NCI-H146 treated with DMSO at 0.1 percent for 48 hours (cell line): Measurements from ENCODE around the gene KCNJ1.
A peak's percentile ranks its signal among the peaks of the same experiment; 100 is the strongest.

ENCODE experiments used
- DNase-seq: peaks from one replicate; lab custom pipeline; 2025; ENCODE audit not compliant: unreplicated experiment; lab: John Stamatoyannopoulos, UW

Gene KCNJ1

DNA sequence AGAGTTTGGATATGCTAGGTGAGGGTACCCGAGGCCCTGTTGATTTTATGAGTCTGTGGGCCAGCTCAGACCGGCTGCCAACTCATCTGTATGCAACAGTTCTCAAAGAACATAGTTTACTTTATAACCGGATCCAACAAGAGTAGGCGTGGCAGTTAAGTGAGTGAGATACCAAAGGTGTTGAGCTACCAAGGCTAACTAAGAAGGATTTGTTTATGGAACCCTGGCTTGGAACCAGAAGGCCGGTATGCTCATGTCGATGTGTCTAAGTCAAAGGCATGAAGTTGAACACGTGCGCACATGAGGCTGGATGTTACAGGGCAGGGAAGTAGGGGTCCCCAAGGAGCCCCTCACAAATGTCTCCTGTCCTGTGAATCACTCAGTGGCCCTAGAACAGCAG is at the start of gene KCNJ1:
Gene KCNJ1, minus strand, starts transcription at position 20 of the 400 bp plus-strand sequence. CDS start 27,053 bp downstream, outside the sequence.
- DNase-seq: no peak

DNA sequence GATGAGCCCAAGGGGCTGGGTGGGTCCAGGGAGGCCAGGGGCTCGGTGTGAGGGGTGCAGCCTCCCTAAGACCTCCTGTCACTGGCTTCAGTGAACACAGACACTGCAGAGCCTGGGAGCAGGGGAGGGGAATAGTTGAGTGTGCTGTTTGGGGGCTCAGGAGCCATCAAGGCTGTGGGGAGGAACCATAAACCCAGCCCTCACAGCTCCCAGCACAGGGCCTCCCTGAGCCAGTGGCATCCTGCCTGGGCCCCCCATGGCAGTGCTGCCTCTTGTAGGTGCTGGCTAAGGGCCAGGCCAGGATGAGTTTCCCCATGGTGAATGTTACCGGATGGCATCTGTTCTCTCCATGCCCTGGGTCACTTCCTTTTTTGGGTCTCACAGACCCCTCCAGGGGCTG is 49.6 kb upstream of the KCNJ1 start:
- DNase-seq: no peak

DNA sequence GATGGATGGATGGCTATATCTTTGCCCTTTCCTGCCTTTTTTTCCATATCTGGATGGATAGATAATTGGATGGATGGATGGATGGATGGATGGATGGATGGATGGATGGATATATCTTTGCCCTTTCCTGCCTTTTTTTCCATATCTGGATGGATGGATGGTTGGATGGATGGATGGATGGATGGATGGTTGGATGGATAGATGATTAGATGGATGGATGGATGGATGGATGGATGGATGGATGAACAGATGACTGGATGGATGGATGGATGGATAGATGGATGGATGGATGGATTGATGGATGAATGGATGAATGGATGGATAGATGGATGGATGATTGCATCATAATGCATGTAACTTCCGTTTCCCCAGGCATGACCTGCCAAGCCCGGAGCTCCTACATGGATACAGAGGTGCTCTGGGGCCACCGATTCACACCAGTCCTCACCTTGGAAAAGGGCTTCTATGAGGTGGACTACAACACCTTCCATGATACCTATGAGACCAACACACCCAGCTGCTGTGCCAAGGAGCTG is 49.0 kb upstream of the KCNJ1 start:
- no peak for DNase-seq

DNA sequence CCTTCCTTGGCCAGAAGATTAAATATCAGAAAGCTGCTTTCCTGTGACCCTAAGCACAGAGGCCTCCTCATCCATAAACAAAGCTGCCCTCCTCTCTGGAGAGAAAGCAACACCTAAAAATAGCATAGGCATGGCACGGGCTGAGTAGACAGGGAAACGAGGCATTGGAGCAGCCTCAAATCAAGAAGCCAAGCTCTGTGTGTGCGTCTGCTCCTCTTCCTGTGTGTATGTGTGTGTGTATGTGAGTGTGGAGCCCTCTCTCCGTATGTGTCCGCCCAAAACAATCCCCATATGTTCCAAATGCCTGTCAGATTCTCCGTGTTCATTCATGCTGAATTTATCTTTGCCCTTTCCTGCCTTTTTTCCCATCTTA is 48.0 kb upstream of the KCNJ1 start:
- DNase-seq: no peak

DNA sequence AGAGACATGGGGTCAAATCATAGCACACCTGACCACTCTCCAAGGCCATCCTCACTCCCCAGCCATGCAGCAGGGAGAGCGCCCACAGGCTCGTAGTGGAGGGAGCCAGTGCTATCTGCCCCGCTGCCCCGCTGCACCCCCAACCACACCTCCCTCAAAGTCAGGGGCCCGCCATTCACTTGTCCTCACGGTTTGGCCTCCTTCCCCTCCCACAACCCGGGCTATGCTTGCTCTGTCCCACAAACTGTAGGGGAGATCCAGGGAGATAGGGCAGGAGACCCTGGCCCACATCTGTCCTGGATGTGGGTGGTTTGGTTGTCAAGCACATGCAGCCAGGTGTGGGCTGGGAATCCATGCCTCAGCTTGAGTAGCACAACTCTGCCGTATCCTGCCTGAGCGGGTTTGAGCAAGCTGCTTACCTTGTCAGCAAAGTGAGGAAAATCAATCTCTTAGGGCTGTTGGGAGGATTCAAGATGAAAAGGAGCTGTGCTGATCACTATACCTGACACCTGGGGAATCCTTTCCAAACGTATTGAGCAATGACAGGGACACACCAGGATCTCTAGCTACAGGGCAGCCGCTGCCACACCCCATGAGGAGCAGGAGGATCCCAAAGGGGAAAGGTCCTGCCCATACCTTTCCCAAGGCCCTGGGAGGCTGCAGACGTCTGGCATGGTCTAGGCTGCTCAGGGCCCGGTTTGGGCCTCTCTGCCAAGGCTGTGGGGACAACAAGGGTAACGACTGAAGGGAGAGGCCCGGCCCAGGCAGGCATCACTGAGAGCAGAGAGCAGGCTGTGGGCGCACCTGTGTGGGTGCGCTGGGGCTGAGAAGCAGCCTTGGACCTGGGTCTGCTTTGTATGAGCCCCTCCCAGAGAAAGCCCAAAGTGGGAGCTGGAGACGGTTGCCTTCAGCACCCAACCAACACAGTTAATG is 47.4 kb upstream of the KCNJ1 start:
- DNase-seq: no peak

DNA sequence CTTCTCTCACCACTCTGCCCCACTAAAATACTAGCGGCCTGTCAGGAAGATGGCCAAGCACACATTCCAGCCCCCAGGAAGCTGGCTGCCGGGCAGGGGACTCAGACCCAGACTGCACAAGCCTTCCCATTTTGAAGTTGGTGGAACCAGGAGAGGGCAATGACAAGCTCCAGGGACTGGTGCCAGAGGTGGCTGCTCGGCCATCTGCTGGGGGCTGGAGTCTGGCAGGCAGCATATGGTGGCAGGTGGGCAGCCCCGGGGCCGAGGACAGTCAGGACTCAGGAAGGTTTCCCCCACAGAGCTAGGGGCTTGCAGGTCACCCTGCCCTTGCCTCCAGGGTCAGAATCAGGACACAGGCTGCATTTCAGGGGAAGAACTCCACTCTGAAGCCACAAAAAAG is 46.7 kb upstream of the KCNJ1 start:
- no peak for DNase-seq

DNA sequence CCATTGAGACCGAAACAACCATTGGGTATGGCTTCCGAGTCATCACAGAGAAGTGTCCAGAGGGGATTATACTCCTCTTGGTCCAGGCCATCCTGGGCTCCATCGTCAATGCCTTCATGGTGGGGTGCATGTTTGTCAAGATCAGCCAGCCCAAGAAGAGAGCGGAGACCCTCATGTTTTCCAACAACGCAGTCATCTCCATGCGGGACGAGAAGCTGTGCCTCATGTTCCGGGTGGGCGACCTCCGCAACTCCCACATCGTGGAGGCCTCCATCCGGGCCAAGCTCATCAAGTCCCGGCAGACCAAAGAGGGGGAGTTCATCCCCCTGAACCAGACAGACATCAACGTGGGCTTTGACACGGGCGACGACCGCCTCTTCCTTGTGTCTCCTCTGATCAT is 44.6 kb upstream of the KCNJ1 start:
- DNase-seq: no peak

DNA sequence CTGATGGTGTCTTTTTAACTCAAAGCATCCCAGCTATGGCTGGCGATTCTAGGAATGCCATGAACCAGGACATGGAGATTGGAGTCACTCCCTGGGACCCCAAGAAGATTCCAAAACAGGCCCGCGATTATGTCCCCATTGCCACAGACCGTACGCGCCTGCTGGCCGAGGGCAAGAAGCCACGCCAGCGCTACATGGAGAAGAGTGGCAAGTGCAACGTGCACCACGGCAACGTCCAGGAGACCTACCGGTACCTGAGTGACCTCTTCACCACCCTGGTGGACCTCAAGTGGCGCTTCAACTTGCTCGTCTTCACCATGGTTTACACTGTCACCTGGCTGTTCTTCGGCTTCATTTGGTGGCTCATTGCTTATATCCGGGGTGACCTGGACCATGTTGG is 44.1 kb upstream of the KCNJ1 start:
- DNase-seq: no peak

DNA sequence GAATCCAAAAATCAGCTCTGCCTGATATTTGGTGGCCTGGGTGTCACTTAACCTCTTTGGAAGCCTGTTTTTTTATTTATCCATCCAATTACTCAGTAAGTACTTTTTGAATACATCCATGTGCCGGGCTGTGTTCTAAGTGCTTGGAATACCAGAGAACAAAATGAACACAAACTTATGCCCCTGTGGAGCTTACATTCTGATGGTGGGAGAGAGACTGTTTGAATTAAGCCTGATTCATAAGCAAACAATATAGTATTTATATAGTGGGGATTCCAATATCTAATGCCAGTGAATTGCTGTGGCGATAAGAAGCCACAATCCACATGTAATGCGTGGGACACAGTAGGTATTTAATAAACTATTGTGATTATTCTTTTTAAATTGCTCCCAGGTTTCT is 43.5 kb upstream of the KCNJ1 start:
- DNase-seq: no peak

DNA sequence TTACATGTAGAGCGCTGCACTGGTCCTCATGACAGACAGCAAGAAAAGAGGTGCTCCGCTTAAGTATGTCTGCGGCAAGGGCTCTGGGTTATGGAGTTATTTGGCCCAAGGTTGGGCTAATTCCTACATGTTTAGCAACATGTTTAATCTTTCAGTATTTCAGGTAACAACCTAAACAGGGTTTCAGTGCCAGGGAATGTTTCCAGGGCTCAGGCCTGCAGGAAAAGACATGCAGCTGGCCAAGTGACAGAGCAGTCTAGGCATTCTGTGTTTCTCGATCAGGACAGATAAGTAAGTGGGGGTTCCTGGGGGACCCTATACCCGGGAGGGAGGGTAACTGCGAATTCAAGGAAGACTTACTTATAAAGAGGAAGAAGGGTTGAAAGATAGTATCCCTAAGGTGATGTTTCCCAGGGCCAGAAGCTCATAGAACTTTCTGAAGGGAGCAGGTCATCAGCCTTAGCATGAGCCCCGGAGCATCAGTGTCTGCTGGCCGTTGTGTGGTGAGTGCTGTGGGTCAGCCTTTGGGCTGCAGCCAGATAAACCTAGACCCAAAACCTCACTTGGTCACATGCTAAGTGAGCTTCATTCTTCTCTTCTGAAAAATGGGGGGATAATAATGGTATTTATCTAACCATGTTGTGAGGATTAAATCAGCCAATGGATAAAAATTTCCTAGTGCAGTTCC is 42.5 kb upstream of the KCNJ1 start:
- DNase-seq: no peak

DNA sequence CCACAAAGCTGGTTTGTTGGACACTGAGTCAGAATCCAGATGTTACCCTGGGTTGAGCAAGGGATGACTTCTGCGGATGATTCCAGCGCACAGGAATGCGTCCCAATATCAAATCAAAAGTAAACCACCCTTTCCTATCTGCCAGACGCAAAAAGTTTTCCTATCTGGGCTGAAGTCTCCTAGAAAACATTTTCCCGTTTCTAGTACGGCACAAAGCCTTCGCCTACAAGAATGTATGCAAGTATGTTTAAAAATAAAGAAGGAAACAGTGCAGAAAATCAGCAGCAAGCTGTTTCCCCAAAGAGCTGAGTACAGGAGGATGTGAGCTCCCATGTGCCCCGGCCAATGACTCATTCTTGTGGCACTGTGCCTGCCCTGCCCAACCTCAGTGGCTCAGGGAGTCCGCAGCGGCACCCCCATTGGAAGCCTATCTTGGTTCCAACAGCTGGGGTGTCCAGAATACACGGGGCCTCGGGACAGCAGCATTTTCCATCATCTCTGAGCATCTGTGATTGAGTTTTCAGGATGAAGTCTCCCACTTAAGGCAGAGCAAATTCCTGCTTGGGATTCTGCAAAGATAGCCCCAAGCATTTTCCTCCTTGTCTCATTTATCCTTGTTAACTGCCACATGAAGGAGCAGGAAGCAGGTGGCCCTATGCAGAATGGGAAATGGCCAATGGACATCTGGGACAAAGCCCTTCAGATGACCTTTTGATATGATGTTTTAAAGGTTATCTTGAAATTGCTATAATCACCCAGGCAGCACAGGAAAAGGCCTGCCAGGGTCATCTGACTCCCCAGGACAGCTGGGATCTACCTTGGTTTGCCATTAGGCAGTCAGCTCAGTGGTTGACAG is 41.5 kb upstream of the KCNJ1 start:
- DNase-seq: peak; percentile 94

DNA sequence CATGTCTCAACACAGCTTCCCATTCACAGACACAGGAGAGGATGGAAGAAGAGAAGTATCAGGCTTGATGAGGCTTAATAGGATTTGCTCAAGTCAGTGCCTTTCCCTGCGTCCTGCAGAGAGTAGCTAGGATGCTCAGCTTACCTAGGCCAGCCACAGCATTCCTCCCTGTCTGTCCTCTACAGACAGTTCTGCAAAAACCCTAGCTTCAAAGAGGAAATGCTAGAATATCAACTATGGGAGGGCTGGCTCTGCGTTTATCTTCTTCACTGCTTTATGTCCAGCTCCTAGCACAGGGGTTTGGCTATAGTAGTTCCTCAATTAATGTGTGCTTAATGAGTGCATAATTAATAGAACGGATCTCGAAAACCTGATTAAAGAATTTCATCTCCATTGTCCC is 40.5 kb upstream of the KCNJ1 start:
- DNase-seq: no peak

DNA sequence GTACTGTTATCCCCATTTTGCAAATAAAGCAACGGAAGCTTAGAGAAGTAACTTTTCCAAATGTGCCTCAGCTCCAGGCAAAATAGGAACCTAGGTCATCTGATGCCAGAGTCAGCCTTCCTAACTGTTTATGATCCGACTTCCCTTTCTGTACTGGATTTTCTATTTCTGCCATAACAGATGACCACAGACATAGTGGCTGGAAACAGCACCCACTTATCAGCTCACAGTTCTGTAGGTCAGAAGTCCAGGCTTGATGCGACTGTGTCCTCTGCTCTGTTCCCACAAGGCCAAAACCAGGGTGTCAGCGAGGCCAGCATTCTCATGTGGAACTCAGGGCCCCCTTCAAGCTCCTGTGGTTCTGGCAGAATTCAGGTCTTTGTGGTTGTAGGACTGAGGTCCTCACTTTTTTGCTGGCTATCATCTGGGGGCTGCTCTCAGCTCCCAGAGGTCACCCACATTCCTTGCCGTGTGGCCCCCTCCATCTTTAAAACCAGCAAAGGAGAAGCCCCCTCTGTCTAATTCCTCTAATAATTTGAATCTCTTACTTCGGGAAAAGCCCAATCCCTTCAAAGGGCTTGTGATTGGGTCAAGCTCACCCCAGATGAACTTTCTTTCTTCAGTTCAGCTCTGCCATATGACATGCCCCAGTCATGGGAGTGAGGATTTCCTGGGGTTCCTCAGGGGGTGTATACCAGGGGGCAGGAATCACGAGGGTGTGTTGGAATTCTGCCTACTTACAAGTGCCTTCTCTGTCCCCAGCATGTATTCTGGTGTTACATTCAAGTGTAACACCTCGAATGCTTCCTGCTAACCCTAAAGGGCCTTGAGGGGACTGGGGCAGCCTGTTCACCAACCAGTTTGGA is 39.3 kb upstream of the KCNJ1 start:
- no peak for DNase-seq

DNA sequence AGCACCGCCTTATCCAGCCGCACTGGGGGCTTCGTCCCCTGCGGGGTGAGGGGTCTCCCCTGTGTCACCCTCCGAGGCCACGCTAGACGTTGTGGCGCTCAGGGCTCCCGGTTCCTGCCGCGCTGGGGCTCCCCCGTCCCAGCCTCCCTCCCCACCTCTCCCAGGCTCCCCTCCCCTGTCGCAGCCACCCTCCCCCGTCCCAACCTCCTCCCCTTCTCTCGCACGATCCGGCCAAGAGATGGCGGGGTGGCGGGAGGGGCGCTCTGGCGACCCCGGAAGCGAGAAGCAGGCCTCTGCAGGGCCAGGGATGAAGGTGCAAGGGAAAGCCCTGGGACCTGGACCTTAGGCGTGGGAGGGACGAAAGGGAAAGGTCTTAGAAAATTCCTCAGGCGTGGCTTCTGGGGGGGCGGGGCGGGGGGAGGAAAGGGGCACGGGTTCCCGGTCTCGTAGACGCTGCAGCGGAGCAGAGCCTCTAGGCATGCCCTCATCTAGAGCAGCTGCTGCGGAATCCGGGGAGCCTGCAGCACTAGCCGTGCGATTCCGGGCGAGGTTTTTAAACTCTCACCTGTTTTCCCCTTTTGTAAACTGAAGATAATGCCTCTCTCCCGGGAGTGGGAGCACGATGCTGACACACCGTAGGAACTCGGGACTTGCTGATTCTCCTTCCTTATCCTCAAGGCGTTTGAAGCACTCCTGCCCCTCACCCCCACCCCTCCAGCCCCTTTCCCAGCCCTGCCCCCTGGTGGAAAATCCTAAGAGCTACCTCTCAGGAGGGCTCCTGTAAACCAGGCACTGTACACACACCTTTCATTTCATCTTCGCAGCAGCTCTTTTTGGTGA is 38.5 kb upstream of the KCNJ1 start:
- DNase-seq: peak; percentile 75

DNA sequence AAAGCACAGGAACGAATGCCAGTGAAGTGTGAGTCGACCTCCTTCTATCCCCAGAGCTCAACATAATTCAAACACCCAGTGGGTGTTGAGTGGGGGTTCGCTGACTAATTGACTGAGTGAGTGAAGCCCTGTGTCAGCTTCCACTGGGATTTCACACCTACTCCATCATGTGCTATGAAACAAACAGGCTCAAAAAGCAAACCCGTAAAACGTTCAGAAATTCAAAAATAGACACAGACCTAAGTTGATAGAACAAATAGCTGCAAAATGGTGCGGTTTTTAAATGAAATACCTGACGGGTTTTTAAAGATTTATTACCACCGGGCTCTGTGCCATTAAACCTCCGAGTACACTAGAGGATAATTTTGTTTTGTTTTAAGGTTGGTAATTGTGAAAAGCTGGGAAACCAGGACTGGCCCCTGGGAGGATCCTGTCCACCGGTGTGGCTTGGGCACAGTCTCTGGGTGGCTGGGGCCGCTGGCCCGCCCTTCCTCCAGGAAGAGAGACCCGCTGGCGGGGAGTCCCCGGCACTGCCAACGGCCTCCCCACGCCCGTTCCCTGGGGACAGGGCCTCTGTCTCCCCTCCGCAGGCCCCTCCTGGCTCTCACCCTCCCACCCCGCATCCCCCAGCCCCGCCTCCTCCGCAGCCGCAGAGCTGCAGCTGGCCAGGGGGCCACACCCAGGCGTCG is 37.7 kb upstream of the KCNJ1 start:
- peak; percentile 50 for DNase-seq

DNA sequence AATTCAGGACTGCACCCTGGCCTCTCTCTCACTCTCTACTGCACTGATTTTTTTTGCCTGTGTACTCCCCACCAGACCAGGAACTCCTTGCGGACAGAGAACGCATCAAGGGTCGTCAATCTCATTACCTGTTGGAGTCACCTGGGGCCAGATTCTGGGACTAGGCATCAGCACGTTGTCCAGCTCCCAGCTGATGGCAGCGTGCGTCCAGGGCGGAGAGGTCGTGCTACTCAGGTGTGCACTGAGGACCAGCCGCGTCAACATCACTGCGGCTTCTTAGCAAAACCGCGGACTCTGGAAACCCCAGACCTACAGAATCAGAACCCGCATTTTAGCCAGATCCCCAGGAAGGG is 37.2 kb upstream of the KCNJ1 start:
- no peak for DNase-seq

DNA sequence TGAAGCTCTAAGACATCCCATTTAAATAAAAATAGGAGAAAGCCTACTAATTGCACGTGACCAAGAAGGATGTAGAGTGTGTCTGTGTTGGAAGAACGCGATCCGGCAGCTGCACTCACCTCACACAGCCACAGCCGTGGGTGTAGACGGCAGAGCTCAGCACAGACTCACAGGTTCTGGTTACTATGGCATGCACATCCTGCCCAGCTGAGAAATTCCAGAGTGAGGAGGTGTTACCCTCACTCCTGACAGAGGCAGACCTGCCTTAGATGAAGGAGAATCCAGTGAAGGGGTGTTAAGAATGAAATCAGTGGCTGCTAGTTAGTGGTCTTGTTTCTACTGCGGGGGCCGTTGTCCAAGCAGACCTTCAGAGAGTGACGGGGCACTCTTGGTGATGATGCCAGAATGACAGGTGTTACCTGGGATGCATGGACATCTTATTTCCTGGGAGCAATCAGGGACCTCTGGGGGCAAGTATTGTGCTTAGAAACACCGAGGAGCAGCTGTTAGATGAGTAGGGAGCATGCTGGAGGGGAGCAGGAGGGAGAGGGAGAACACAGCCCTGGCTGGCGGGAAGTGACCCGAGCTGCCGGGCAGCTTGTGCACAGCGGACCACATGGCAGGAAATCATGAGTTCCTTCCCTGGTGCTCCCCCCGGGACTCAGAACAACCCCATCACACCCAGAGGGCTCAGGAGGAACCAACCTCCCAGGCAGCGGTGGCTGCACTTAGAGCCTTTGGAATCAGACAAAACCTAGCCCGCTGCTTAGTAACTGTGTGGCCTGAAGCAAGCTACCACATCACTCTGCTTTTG is 36.4 kb upstream of the KCNJ1 start:
- no peak for DNase-seq

DNA sequence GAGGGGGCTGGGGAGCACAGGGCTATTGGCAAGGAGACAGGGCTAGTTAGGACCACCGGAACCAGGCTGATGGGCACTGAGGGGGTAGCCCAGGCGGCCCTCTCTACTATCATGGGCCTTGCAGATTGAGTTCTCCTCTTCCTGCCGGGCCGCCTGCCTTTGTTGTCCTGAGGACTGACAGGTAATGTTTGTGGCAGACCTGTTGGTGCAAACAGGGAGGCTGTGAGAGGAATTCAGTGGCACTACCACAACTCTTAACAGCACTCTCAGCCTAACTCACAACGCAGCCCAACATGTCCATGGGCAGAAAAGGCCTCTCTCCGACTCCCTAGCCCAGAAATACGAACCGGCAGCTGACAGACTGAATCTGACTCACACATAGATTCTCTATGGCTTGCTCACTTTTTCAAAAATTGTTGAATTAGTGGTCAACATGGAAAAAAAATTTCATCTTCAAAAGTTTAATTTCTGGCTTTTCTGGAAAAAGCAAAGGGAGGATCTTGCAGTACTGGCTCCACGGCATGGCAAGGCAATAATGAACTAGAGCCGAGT is 35.5 kb upstream of the KCNJ1 start:
- DNase-seq: no peak
